NCI-H2171 (cell line): Measurements from ENCODE around the gene GIT1.

Source experiments
- DNase-seq: peaks from one replicate; lab custom pipeline; 2025; lab: John Stamatoyannopoulos, UW

Gene GIT1

GRCh38 chr17:29589524-29590410, at the start of gene GIT1:
Gene GIT1, minus strand, starts transcription at chr17:29589648. Its CDS starts 270 bp downstream, at chr17:29589378.
- peak; percentile 78 for DNase-seq

- DNase-seq: no peak
Measured at GRCh38 chr17:29633886-29634285, 44.4 kb upstream of the GIT1 start.

- DNase-seq: no peak
Measured at GRCh38 chr17:29630630-29631193, 41.3 kb upstream of the GIT1 start.

GRCh38 chr17:29629839-29630238, 40.4 kb upstream of the GIT1 start:
- no peak for DNase-seq

- DNase-seq: no peak
Measured at GRCh38 chr17:29628644-29629043, 39.2 kb upstream of the GIT1 start.

GRCh38 chr17:29627951-29628350, 38.5 kb upstream of the GIT1 start:
- DNase-seq: no peak

GRCh38 chr17:29625037-29625750, 35.7 kb upstream of the GIT1 start:
- no peak for DNase-seq

GRCh38 chr17:29624586-29624985, 35.1 kb upstream of the GIT1 start:
- no peak for DNase-seq

GRCh38 chr17:29623283-29623647, 33.8 kb upstream of the GIT1 start:
- no peak for DNase-seq

GRCh38 chr17:29622337-29623282, 33.2 kb upstream of the GIT1 start, which contains the start of gene CORO6:
Gene CORO6, minus strand, starts transcription at chr17:29622912. Its CDS starts 1,491 bp downstream, at chr17:29621421.
- no peak for DNase-seq

- no peak for DNase-seq
Measured at GRCh38 chr17:29621751-29622194, 32.3 kb upstream of the GIT1 start.

GRCh38 chr17:29620779-29621500, 31.5 kb upstream of the GIT1 start:
- DNase-seq: no peak

- DNase-seq: no peak
Measured at GRCh38 chr17:29620271-29620670, 30.8 kb upstream of the GIT1 start.

GRCh38 chr17:29619251-29619650, 29.8 kb upstream of the GIT1 start:
- DNase-seq: no peak

GRCh38 chr17:29618272-29619065, 29.0 kb upstream of the GIT1 start:
- DNase-seq: no peak

- peak; percentile 85 for DNase-seq
Measured at GRCh38 chr17:29617481-29618271, 28.2 kb upstream of the GIT1 start.

GRCh38 chr17:29617125-29617480, 27.7 kb upstream of the GIT1 start:
- DNase-seq: peak; percentile 89

GRCh38 chr17:29616300-29617048, 27.0 kb upstream of the GIT1 start:
- DNase-seq: no peak
